ENCODE results near the gene PIN1.

The PIN1 gene

GRCh38 chr19:9791552-9792205 is 43.4 kb upstream of the PIN1 start:
- POLR2A ChIA-PET, result no interaction called here
- H3K4me3 ChIP-seq (ENCODE audit: low read depth, low read length), result peak overlapping the region; percentile 80
- CTCF ChIA-PET, result interaction anchor here (1.4 to 3.9 kb wide), 5 partner anchors 163 to 586 kb away, joined by 4 to 40 read pairs (median 16); partner anchors contain the start of genes ZNF121 and ZNF561
- peak; percentile 73 for DNase-seq (ENCODE audit: low read depth, low spot score)
- no peak for TF ChIP-seq CTCF (IDR thresholded peaks at IDR 0.05; ENCODE audit: insufficient read depth, low read length, missing control alignments)

- DNase-seq (ENCODE audit: low read depth, low spot score), result no peak
- TF ChIP-seq CTCF (IDR thresholded peaks at IDR 0.05; ENCODE audit: insufficient read depth, low read length, missing control alignments), result no peak
- POLR2A ChIA-PET, result no interaction called here
- peak overlapping the region; percentile 87 for H3K4me3 ChIP-seq (ENCODE audit: low read depth, low read length)
- CTCF ChIA-PET, result interaction anchor here (2.0 to 2.1 kb wide), 2 partner anchors 167 to 587 kb away, joined by 7 to 16 read pairs; no protein-coding TSS in a partner anchor
Observed at GRCh38 chr19:9792206-9793070, 42.7 kb upstream of the PIN1 start.

DNA sequence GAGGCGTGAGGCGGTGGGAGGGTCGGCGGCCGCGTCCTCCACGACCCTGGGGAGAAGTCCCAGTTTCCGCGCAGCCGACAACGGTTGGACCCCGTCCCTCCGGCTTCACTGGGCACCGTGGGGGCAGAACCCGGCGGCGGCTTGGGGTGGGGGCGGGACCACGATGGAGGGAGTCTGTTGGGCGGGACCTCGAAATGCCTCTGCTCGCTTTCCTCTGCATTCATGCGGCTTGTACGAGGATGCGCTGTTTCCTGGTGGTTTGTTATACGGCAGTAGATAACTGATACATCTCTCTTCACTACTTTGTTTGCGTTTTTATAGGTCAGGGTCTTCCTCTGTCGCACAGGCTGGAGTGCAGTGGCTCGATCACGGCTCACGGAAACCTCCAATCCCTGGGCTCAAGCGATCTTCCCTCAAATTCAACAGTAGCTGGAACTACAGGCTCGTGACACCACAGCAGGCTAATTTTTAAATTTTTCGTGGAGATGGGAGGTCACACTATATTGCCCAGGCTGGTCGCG is 42.0 kb upstream of the PIN1 start:
- CTCF ChIA-PET, result interaction anchor here (0.7 to 2.1 kb wide), 6 partner anchors 25 to 588 kb away, joined by 3 to 16 read pairs (median 4); no protein-coding TSS in a partner anchor
- H3K4me3 ChIP-seq (ENCODE audit: low read depth, low read length), result peak overlapping the region; percentile 87
- TF ChIP-seq CTCF (IDR thresholded peaks at IDR 0.05; ENCODE audit: insufficient read depth, low read length, missing control alignments), result no peak
- POLR2A ChIA-PET, result no interaction called here
- no peak for DNase-seq (ENCODE audit: low read depth, low spot score)

- POLR2A ChIA-PET, result no interaction called here
- peak; percentile 74 for TF ChIP-seq CTCF (IDR thresholded peaks at IDR 0.05; ENCODE audit: insufficient read depth, low read length, missing control alignments)
Observed at GRCh38 chr19:9796113-9796773, 38.9 kb upstream of the PIN1 start.

GRCh38 chr19:9797871-9798270 is 37.2 kb upstream of the PIN1 start:
- CTCF ChIA-PET, result interaction anchor here (0.8 to 3.1 kb wide), 7 partner anchors 10 to 592 kb away, joined by 3 to 45 read pairs (median 7); partner anchors contain the start of gene UBL5
- no peak for TF ChIP-seq CTCF (IDR thresholded peaks at IDR 0.05; ENCODE audit: insufficient read depth, low read length, missing control alignments)
- DNase-seq (ENCODE audit: low read depth, low spot score), result no peak
- H3K4me3 ChIP-seq (ENCODE audit: low read depth, low read length), result no peak overlapping the region
- POLR2A ChIA-PET, result no interaction called here

More at GRCh38 chr19:9796113-9796773, 38.9 kb upstream of the PIN1 start:
- H3K4me3 ChIP-seq (ENCODE audit: low read depth, low read length), result no peak overlapping the region
- DNase-seq (ENCODE audit: low read depth, low spot score), result peak; percentile 64
- CTCF ChIA-PET, result interaction anchor here (0.6 to 3.1 kb wide), 23 partner anchors 8 to 591 kb away, joined by 3 to 45 read pairs (median 5); partner anchors contain the start of genes ZNF121 and ZNF561

Measured in AG04449 (cell line).